ENCODE measurements around the gene SETMAR.
"Not testable (repeated sequence)": the region's sequence is repeated elsewhere in the genome, so short reads cannot be mapped to it uniquely, and the experiment has no call there.

DNA sequence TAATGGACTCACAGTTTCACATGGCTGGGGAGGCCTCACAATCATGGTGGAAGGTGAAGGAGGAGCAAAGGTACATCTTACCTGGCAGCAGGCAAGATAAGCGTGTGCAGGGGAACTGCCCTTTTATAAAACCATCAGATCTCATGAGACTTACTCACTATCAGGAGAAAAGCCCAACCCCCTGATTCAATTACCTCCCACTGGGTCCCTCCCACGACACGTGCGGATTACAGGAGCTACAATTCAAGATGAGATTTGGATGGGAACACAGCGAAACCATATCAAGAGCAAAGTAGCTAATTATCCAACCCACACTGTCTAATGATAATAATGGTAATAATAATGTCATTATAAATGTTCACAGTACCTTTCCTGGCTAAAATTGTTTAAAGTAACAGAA is 6.7 kb upstream of the SETMAR start:
- TF ChIP-seq MZF1 (CRISPR knock-in tag; IDR thresholded peaks at IDR 0.05; ENCODE audit: borderline replicate concordance); MYC (CRISPR knock-in tag; IDR thresholded peaks at IDR 0.05; ENCODE audit: borderline replicate concordance); ZNF775 (CRISPR knock-in tag; IDR thresholded peaks at IDR 0.05; ENCODE audit: borderline replicate concordance); RFX5 (IDR thresholded peaks at IDR 0.05; ENCODE audit: low read depth, low read length); POLR2G (IDR thresholded peaks at IDR 0.05; ENCODE audit: low read depth, low read length): not testable (repeated sequence)
- TF ChIP-seq, protein P1, sequence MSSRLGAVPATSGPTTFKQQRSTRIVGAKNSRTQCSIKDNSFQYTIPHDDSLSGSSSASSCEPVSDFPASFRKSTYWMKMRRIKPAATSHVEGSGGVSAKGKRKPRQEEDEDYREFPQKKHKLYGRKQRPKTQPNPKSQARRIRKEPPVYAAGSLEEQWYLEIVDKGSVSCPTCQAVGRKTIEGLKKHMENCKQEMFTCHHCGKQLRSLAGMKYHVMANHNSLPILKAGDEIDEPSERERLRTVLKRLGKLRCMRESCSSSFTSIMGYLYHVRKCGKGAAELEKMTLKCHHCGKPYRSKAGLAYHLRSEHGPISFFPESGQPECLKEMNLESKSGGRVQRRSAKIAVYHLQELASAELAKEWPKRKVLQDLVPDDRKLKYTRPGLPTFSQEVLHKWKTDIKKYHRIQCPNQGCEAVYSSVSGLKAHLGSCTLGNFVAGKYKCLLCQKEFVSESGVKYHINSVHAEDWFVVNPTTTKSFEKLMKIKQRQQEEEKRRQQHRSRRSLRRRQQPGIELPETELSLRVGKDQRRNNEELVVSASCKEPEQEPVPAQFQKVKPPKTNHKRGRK (CRISPR knock-in tag; IDR thresholded peaks at IDR 0.05), result not testable (repeated sequence)
- TF ChIP-seq, protein P2, sequence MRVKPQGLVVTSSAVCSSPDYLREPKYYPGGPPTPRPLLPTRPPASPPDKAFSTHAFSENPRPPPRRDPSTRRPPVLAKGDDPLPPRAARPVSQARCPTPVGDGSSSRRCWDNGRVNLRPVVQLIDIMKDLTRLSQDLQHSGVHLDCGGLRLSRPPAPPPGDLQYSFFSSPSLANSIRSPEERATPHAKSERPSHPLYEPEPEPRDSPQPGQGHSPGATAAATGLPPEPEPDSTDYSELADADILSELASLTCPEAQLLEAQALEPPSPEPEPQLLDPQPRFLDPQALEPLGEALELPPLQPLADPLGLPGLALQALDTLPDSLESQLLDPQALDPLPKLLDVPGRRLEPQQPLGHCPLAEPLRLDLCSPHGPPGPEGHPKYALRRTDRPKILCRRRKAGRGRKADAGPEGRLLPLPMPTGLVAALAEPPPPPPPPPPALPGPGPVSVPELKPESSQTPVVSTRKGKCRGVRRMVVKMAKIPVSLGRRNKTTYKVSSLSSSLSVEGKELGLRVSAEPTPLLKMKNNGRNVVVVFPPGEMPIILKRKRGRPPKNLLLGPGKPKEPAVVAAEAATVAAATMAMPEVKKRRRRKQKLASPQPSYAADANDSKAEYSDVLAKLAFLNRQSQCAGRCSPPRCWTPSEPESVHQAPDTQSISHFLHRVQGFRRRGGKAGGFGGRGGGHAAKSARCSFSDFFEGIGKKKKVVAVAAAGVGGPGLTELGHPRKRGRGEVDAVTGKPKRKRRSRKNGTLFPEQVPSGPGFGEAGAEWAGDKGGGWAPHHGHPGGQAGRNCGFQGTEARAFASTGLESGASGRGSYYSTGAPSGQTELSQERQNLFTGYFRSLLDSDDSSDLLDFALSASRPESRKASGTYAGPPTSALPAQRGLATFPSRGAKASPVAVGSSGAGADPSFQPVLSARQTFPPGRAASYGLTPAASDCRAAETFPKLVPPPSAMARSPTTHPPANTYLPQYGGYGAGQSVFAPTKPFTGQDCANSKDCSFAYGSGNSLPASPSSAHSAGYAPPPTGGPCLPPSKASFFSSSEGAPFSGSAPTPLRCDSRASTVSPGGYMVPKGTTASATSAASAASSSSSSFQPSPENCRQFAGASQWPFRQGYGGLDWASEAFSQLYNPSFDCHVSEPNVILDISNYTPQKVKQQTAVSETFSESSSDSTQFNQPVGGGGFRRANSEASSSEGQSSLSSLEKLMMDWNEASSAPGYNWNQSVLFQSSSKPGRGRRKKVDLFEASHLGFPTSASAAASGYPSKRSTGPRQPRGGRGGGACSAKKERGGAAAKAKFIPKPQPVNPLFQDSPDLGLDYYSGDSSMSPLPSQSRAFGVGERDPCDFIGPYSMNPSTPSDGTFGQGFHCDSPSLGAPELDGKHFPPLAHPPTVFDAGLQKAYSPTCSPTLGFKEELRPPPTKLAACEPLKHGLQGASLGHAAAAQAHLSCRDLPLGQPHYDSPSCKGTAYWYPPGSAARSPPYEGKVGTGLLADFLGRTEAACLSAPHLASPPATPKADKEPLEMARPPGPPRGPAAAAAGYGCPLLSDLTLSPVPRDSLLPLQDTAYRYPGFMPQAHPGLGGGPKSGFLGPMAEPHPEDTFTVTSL (CRISPR knock-in tag; IDR thresholded peaks at IDR 0.05; ENCODE audit: borderline replicate concordance), result not testable (repeated sequence)
- TF ChIP-seq, protein P3, sequence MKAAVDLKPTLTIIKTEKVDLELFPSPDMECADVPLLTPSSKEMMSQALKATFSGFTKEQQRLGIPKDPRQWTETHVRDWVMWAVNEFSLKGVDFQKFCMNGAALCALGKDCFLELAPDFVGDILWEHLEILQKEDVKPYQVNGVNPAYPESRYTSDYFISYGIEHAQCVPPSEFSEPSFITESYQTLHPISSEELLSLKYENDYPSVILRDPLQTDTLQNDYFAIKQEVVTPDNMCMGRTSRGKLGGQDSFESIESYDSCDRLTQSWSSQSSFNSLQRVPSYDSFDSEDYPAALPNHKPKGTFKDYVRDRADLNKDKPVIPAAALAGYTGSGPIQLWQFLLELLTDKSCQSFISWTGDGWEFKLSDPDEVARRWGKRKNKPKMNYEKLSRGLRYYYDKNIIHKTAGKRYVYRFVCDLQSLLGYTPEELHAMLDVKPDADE (CRISPR knock-in tag; IDR thresholded peaks at IDR 0.05), result not testable (repeated sequence)
